Lower lobe of right lung (tissue), 2 donors: Measurements from ENCODE around the gene MSH5. TPM values are rescaled to one million over a fixed set of nuclear protein-coding genes. Genes with fewer than 3 reads are reported as not detected.
A peak's percentile ranks its signal among the peaks of the same experiment; 100 is the strongest.

Source experiments
- ATAC-seq, 2 donors: fragments of 200-7000 bp; cut with Tn5 transposase; one replicate each; pipeline ENCODE4 v1.9.1; 2020 to 2022; ENCODE audit warnings: mild to moderate bottlenecking in 2 of 2, moderate library complexity in 2 of 2
- DNase-seq: peaks from one replicate; pipeline ENCODE4 v3.0.0-alpha.2; 2020
- H3K27ac ChIP-seq: fragments of 200-600 bp; one replicate; pipeline ENCODE4 v1.8.0; 2022
- H3K27me3 ChIP-seq: fragments of 200-600 bp; one replicate; pipeline ENCODE4 v1.8.0; 2022; ENCODE audit warnings: low read depth
- H3K36me3 ChIP-seq: fragments of 200-600 bp; one replicate; pipeline ENCODE4 v1.8.0; 2022; ENCODE audit warnings: mild to moderate bottlenecking
- H3K4me1 ChIP-seq: fragments of 200-600 bp; one replicate; pipeline ENCODE4 v1.8.0; 2022
- H3K4me3 ChIP-seq: fragments of 200-600 bp; one replicate; pipeline ENCODE4 v1.8.0; 2022; ENCODE audit warnings: mild to moderate bottlenecking
- H3K9me3 ChIP-seq: fragments of 200-600 bp; one replicate; pipeline ENCODE4 v1.8.0; 2022
- intact Hi-C: fragments of 100-400 bp; cut with DNase I; formaldehyde crosslinking; loops from one replicate; pipeline ENCODE4 v1.11.0; 2022
- total RNA-seq: library from RNA; stranded (reverse); fragmentation: NEBNext Ultra II Directional; extraction: Animal tissue kit (Norgen Biotek cat#: 25700); gene quantifications from one replicate; pipeline ENCODE4 v1.2.1, GENCODE V29; 2021
- TF ChIP-seq, protein P1 (sequence below): fragments of 200-600 bp; IDR thresholded peaks from one replicate; pipeline ENCODE4 v1.8.0; 2022; ENCODE audit warnings: antibody characterized with exemption, mild to moderate bottlenecking
- donor health status: DM: no; HTN: yes; CAD: no; lungs with severe emphysema.

Gene MSH5
- total RNA-seq, 1 donor from 2014 or later, result 14.9 TPM

DNA sequence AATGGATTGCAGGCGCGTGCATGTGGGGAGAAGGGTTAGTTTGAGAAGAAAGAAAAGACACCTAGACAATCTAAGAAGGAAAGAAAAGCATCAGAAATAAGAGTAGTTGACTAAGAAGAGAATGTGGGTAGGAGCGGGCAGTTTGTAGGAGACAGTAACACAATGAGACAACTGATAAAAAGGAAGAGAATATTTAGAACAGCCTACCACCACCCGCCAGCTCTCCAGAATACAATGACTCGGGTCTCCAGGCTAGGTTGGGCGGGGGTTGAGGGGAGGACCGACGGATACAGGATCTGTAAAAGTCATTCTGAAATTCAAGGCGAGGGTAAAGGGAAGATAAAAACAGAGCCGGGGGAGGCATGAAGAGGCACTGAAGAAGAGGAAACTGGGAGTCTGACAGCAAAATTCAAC is 37.4 kb upstream of the MSH5 start:
- H3K4me3 ChIP-seq, result peak overlapping the region; percentile 81
- TF ChIP-seq, protein P1, sequence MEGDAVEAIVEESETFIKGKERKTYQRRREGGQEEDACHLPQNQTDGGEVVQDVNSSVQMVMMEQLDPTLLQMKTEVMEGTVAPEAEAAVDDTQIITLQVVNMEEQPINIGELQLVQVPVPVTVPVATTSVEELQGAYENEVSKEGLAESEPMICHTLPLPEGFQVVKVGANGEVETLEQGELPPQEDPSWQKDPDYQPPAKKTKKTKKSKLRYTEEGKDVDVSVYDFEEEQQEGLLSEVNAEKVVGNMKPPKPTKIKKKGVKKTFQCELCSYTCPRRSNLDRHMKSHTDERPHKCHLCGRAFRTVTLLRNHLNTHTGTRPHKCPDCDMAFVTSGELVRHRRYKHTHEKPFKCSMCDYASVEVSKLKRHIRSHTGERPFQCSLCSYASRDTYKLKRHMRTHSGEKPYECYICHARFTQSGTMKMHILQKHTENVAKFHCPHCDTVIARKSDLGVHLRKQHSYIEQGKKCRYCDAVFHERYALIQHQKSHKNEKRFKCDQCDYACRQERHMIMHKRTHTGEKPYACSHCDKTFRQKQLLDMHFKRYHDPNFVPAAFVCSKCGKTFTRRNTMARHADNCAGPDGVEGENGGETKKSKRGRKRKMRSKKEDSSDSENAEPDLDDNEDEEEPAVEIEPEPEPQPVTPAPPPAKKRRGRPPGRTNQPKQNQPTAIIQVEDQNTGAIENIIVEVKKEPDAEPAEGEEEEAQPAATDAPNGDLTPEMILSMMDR, result no peak
- ATAC-seq, result peak in 1 of 2 donors; percentile 8
- H3K27me3 ChIP-seq, result no peaks in the 10 kb centered on the region
- peak overlapping the region; percentile 98 for H3K27ac ChIP-seq
- intact Hi-C loops, result no loop called here
- peaks cover 30% of the 10 kb centered on the region for H3K4me1 ChIP-seq
- H3K9me3 ChIP-seq, result no peaks in the 10 kb centered on the region
- DNase-seq, result no peak
- H3K36me3 ChIP-seq, result peaks cover 36% of the 10 kb centered on the region

- Histone ChIP-seq H3K9me3 (no peaks in the 10 kb centered on the region), H3K27me3 (no peaks in the 10 kb centered on the region), H3K27ac (peak within 1 kb of the TSS; percentile 98), H3K4me3 (peak within 1 kb of the TSS; percentile 81), H3K4me1 (peaks cover 25% of the 10 kb centered on the region), H3K36me3 (peaks cover 29% of the 10 kb centered on the region)
- ATAC-seq (peak; percentile 98 to 99), DNase-seq (peak; percentile 100)
- intact Hi-C loops, result no loop called here
- TF ChIP-seq, protein P1, result no peak
These were observed 36.7 kb upstream of the MSH5 start, which contains the start of gene ABHD16A for GRCh38 chr6:31702819-31703716. Gene ABHD16A (minus strand): TSS chr6:31703324. CDS start chr6:31703281, 43 bp downstream.

GRCh38 chr6:31705931-31706330 is 33.9 kb upstream of the MSH5 start:
- Histone ChIP-seq H3K9me3 (no peaks in the 10 kb centered on the region), H3K4me1 (peaks cover 22% of the 10 kb centered on the region), H3K36me3 (peaks cover under 1% of the 10 kb centered on the region), H3K27me3 (no peaks in the 10 kb centered on the region), H3K4me3 (no peak overlapping the region), H3K27ac (no peak overlapping the region)
- intact Hi-C loops, result no loop called here
- TF ChIP-seq, protein P1, result no peak
- DNase-seq (no peak), ATAC-seq (no peak)

DNA sequence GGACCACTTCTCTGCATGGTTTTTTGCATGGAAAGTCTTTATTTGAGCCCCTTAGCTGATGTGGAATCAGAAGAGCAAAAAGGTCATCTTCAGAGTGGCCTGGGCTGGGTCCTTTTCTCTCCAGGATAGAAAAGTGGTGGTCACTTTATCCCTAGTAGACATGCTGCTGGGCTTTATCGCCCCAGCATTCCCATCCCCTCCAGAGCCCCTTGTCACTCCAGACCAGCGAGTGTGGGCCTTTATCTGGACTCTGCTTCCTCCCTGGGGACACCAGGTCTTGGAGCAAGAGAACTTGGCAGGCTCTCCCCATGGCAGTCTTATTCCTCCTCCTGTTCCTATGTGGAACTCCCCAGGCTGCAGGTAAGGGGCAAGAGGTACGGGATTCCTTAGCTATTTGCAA is 33.2 kb upstream of the MSH5 start, which contains the start of gene LY6G6F:
LY6G6F (plus strand) TSS at position 268 of the 400 bp plus-strand sequence; CDS start at position 309, 41 bp downstream.
- DNase-seq, result no peak
- TF ChIP-seq, protein P1, result no peak
- Histone ChIP-seq H3K36me3 (no peaks in the 10 kb centered on the region), H3K9me3 (no peaks in the 10 kb centered on the region), H3K27ac (no peak within 1 kb of the TSS), H3K4me1 (peaks cover 20% of the 10 kb centered on the region), H3K27me3 (no peaks in the 10 kb centered on the region), H3K4me3 (no peak within 1 kb of the TSS)
- ATAC-seq, result no peak
- intact Hi-C loops, result no loop called here

DNA sequence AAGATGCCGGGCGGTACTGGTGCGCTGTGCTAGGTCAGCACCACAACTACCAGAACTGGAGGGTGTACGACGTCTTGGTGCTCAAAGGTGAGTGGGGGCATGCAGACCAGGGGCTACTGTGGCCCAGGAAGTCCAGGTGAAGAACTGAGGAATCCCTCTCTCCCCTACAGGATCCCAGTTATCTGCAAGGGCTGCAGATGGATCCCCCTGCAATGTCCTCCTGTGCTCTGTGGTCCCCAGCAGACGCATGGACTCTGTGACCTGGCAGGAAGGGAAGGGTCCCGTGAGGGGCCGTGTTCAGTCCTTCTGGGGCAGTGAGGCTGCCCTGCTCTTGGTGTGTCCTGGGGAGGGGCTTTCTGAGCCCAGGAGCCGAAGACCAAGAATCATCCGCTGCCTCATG is 32.1 kb upstream of the MSH5 start:
- TF ChIP-seq, protein P1, result no peak
- Histone ChIP-seq H3K36me3 (no peaks in the 10 kb centered on the region), H3K27me3 (no peaks in the 10 kb centered on the region), H3K27ac (no peak overlapping the region), H3K4me1 (peaks cover 14% of the 10 kb centered on the region), H3K4me3 (no peak overlapping the region), H3K9me3 (no peaks in the 10 kb centered on the region)
- DNase-seq (no peak), ATAC-seq (no peak)
- intact Hi-C loops, result no loop called here
